Measurements from ENCODE around the gene TP53RK. TPM values are rescaled to one million over a fixed set of nuclear protein-coding genes. Genes with fewer than 3 reads are reported as not detected.

The TP53RK gene
- total and polyA plus RNA-seq, 2 experiments from 2014 or later: 24.2 to 26.0 TPM

DNA sequence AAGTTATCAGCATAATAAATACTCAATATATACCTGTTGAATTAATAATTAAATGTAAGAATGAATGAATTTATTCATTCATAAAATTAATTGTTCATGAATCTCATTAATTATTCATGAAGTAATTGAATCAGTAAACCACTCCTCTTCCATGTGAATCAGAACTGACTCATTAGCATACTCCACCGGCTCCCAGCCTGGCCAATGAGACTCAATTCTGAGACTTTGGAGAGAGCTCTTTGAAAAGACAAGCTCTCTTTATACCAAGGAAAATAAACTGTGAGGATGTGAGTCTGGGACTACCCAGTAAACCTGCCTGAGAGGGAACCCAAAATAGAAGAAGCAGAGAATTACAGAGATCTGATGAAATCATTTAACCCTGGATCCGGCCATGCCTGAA lies 11.8 kb upstream of the TP53RK start:
- DNase-seq (ENCODE audit: low spot score) (no peak), ATAC-seq (no peak)
- Histone ChIP-seq H2AFZ (peak overlapping the region; percentile 82; the same call in 1 of the 2 replicates), H3K4me3 (no peak overlapping the region), H3K27ac (ENCODE audit: low read depth) (no peak overlapping the region), H3F3A (replicated peaks; ENCODE audit: low read depth) (no peaks in the 10 kb centered on the region), H3K36me3 (ENCODE audit: insufficient read depth) (no peaks in the 10 kb centered on the region), H3K4me2 (no peak overlapping the region), H4K20me1 (replicated peaks; ENCODE audit: insufficient read depth) (no peaks in the 10 kb centered on the region), H3K4me1 (ENCODE audit: insufficient read depth) (peaks cover 18% of the 10 kb centered on the region), H3K9me2 (ENCODE audit: insufficient read depth) (no peaks in the 10 kb centered on the region), H3K79me2 (replicated peaks; ENCODE audit: insufficient read depth) (no peaks in the 10 kb centered on the region), H3K27me3 (ENCODE audit: insufficient read depth) (no peaks in the 10 kb centered on the region)
- Mint-ChIP-seq H3K36me3 (ENCODE audit: low read depth) (peaks cover under 1% of the 10 kb centered on the region; the same call in 1 of the 3 replicates), H3K27ac (no peak overlapping the region), H3K27me3 (ENCODE audit: insufficient read depth, low read depth, poor library complexity) (no peaks in the 10 kb centered on the region), H3K4me1 (peaks cover 26% of the 10 kb centered on the region), H3K9me3 (peaks cover 14% of the 10 kb centered on the region), H3K4me3 (no peak overlapping the region)
- TF ChIP-seq ETS1 (IDR thresholded peaks at IDR 0.05) (no peak), JUNB (IDR thresholded peaks at IDR 0.05; ENCODE audit: unreplicated experiment) (no peak), NANOG (IDR thresholded peaks at IDR 0.05; ENCODE audit: borderline replicate concordance) (no peak), POLR2AphosphoS5 (IDR thresholded peaks at IDR 0.05; ENCODE audit: low read depth) (no peak), CREB1 (CRISPR knock-in tag; IDR thresholded peaks at IDR 0.05; ENCODE audit: low read depth) (no peak), ZNF331 (CRISPR knock-in tag; IDR thresholded peaks at IDR 0.05; ENCODE audit: low read depth) (no peak), EZH2phosphoT487 (IDR thresholded peaks at IDR 0.05; ENCODE audit: unreplicated experiment) (no peak), EZH2 (IDR thresholded peaks at IDR 0.05; ENCODE audit: low read depth, unreplicated experiment) (no peak), ZNF114 (CRISPR knock-in tag; IDR thresholded peaks at IDR 0.05) (no peak)
- TF ChIP-seq, protein P1, sequence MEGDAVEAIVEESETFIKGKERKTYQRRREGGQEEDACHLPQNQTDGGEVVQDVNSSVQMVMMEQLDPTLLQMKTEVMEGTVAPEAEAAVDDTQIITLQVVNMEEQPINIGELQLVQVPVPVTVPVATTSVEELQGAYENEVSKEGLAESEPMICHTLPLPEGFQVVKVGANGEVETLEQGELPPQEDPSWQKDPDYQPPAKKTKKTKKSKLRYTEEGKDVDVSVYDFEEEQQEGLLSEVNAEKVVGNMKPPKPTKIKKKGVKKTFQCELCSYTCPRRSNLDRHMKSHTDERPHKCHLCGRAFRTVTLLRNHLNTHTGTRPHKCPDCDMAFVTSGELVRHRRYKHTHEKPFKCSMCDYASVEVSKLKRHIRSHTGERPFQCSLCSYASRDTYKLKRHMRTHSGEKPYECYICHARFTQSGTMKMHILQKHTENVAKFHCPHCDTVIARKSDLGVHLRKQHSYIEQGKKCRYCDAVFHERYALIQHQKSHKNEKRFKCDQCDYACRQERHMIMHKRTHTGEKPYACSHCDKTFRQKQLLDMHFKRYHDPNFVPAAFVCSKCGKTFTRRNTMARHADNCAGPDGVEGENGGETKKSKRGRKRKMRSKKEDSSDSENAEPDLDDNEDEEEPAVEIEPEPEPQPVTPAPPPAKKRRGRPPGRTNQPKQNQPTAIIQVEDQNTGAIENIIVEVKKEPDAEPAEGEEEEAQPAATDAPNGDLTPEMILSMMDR (conservative IDR thresholded peaks at IDR 0.05; ENCODE audit: low read depth in 2 of 2): no peak
- TF ChIP-seq, protein P2, sequence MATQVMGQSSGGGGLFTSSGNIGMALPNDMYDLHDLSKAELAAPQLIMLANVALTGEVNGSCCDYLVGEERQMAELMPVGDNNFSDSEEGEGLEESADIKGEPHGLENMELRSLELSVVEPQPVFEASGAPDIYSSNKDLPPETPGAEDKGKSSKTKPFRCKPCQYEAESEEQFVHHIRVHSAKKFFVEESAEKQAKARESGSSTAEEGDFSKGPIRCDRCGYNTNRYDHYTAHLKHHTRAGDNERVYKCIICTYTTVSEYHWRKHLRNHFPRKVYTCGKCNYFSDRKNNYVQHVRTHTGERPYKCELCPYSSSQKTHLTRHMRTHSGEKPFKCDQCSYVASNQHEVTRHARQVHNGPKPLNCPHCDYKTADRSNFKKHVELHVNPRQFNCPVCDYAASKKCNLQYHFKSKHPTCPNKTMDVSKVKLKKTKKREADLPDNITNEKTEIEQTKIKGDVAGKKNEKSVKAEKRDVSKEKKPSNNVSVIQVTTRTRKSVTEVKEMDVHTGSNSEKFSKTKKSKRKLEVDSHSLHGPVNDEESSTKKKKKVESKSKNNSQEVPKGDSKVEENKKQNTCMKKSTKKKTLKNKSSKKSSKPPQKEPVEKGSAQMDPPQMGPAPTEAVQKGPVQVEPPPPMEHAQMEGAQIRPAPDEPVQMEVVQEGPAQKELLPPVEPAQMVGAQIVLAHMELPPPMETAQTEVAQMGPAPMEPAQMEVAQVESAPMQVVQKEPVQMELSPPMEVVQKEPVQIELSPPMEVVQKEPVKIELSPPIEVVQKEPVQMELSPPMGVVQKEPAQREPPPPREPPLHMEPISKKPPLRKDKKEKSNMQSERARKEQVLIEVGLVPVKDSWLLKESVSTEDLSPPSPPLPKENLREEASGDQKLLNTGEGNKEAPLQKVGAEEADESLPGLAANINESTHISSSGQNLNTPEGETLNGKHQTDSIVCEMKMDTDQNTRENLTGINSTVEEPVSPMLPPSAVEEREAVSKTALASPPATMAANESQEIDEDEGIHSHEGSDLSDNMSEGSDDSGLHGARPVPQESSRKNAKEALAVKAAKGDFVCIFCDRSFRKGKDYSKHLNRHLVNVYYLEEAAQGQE (IDR thresholded peaks at IDR 0.05; ENCODE audit: unreplicated experiment): no peak
- TF ChIP-seq, protein P3, sequence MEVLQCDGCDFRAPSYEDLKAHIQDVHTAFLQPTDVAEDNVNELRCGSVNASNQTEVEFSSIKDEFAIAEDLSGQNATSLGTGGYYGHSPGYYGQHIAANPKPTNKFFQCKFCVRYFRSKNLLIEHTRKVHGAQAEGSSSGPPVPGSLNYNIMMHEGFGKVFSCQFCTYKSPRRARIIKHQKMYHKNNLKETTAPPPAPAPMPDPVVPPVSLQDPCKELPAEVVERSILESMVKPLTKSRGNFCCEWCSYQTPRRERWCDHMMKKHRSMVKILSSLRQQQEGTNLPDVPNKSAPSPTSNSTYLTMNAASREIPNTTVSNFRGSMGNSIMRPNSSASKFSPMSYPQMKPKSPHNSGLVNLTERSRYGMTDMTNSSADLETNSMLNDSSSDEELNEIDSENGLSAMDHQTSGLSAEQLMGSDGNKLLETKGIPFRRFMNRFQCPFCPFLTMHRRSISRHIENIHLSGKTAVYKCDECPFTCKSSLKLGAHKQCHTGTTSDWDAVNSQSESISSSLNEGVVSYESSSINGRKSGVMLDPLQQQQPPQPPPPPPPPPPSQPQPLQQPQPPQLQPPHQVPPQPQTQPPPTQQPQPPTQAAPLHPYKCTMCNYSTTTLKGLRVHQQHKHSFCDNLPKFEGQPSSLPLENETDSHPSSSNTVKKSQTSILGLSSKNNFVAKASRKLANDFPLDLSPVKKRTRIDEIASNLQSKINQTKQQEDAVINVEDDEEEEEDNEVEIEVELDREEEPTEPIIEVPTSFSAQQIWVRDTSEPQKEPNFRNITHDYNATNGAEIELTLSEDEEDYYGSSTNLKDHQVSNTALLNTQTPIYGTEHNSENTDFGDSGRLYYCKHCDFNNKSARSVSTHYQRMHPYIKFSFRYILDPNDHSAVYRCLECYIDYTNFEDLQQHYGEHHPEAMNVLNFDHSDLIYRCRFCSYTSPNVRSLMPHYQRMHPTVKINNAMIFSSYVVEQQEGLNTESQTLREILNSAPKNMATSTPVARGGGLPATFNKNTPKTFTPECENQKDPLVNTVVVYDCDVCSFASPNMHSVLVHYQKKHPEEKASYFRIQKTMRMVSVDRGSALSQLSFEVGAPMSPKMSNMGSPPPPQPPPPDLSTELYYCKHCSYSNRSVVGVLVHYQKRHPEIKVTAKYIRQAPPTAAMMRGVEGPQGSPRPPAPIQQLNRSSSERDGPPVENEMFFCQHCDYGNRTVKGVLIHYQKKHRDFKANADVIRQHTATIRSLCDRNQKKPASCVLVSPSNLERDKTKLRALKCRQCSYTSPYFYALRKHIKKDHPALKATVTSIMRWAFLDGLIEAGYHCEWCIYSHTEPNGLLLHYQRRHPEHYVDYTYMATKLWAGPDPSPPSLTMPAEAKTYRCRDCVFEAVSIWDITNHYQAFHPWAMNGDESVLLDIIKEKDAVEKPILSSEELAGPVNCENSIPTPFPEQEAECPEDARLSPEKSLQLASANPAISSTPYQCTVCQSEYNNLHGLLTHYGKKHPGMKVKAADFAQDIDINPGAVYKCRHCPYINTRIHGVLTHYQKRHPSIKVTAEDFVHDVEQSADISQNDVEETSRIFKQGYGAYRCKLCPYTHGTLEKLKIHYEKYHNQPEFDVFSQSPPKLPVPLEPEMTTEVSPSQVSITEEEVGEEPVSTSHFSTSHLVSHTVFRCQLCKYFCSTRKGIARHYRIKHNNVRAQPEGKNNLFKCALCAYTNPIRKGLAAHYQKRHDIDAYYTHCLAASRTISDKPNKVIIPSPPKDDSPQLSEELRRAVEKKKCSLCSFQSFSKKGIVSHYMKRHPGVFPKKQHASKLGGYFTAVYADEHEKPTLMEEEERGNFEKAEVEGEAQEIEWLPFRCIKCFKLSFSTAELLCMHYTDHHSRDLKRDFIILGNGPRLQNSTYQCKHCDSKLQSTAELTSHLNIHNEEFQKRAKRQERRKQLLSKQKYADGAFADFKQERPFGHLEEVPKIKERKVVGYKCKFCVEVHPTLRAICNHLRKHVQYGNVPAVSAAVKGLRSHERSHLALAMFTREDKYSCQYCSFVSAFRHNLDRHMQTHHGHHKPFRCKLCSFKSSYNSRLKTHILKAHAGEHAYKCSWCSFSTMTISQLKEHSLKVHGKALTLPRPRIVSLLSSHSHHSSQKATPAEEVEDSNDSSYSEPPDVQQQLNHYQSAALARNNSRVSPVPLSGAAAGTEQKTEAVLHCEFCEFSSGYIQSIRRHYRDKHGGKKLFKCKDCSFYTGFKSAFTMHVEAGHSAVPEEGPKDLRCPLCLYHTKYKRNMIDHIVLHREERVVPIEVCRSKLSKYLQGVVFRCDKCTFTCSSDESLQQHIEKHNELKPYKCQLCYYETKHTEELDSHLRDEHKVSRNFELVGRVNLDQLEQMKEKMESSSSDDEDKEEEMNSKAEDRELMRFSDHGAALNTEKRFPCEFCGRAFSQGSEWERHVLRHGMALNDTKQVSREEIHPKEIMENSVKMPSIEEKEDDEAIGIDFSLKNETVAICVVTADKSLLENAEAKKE (CRISPR knock-in tag; IDR thresholded peaks at IDR 0.05): no peak
